AG09309 (cell line): ENCODE results near the gene BIRC5.

Source experiments
- DNase-seq: peaks from one replicate; pipeline ENCODE4 v3.0.0-alpha.2; 2010; ENCODE audit warnings: low read depth
- H3K4me3 ChIP-seq: 2 replicates; pipeline ENCODE4 v1.5.1; 2011; ENCODE audit warnings: mild to moderate bottlenecking, low read depth, low read length, moderate library complexity; ENCODE audit not compliant: control insufficient read depth
- TF ChIP-seq, protein P1 (sequence below): IDR thresholded peaks from 2 replicates; pipeline ENCODE4 v1.5.1; 2011; ENCODE audit warnings: mild to moderate bottlenecking, low read depth, low read length, inconsistent platforms; ENCODE audit not compliant: insufficient read depth, control insufficient read depth; ENCODE audit errors: missing control alignments

The BIRC5 gene

DNA sequence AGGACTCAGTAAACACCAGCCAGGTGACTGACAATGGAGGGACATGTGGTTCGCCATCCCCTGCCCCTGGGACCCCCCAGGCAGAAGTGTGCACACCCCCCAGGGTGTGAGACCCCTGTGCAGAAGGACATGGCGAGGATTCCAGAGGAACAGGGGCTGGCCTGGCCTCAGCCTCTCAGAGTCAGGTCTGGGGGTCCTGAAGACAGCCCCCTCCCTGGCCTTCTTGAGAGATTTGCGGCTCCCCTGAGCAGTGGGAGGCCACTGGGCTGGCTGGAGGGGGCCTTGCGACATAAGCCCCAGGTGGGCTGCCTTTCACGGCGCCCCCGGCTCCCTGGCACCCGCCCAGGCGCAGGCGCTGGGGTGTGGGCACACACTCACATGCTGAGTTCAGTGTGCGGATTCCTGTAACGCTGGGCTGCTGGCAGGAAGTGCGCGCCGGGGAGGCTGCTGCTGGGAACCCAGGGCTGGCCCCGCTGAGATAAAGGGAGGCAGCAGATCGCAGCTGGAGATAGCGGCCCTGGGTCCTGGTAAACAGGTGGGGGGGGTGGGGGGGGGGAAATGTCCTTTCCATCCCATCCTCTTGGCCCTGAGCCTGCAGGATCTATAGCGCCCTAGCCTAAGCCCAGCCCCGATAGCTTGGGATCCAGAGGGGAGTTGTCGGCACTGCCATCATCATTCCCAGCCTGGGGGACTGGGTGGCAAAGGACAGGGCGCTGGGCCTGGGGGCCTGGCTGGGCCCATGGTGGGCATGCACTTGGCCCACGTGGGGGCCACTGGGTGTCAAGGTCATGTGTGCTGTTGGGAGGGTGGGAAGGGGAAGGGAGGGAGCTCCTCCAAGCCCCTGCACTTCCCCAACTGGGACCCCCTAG lies 44.5 kb downstream of the BIRC5 start:
- TF ChIP-seq, protein P1, sequence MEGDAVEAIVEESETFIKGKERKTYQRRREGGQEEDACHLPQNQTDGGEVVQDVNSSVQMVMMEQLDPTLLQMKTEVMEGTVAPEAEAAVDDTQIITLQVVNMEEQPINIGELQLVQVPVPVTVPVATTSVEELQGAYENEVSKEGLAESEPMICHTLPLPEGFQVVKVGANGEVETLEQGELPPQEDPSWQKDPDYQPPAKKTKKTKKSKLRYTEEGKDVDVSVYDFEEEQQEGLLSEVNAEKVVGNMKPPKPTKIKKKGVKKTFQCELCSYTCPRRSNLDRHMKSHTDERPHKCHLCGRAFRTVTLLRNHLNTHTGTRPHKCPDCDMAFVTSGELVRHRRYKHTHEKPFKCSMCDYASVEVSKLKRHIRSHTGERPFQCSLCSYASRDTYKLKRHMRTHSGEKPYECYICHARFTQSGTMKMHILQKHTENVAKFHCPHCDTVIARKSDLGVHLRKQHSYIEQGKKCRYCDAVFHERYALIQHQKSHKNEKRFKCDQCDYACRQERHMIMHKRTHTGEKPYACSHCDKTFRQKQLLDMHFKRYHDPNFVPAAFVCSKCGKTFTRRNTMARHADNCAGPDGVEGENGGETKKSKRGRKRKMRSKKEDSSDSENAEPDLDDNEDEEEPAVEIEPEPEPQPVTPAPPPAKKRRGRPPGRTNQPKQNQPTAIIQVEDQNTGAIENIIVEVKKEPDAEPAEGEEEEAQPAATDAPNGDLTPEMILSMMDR, result no peak
- DNase-seq, result no peak
- H3K4me3 ChIP-seq, result no peak overlapping the region

DNA sequence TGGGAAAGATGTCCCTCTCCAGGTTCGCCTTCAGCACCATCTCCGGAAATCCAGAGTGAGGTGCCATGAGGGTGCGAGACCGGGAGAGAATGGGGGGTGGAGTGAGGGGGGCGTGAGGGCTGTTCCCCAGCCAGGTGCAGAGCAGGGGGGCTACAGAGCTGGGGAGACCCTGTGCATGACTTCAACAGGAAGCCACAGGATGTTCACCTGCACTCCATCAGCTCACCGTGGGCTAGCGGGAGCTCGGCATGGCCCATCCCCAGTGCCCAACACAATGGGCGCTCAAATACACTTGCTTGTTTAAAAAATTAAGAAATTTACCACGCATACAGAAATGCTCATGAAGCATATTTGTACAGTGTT lies 45.1 kb downstream of the BIRC5 start:
- H3K4me3 ChIP-seq, result no peak overlapping the region
- TF ChIP-seq, protein P1, result no peak
- DNase-seq, result no peak

DNA sequence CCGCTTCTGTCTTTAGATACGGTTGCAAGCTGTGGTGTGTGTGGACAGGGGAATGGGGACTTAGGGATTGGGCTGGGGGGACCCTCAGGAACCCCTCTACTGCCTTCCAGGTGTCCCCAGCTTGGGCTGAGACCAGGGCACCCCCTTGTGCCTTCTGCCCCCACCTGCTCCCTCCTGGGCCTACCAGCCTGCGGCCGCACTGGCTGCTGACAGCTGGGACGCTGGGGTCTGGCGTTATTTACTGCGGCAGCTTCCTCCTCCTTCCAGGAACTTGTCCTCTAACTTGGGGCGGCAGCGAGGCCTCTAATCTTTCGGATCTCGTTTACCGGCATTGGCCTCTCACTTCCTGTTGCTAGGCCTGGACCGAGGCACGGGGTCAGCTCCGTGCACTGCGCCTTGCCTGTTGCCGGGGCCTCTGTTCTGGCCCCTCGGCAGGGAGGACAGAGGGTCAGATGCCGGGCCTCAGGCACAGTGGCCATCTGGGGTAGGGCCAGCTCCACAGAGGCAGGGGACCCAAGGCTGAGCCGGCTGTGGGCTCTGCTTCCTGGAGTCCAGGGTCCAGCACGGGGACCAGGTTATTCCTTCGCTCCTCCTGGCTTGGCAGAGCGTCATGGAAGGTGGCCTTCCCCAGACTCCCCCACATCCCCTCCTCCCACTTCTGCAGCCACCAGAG lies 49.1 kb downstream of the BIRC5 start:
- no peak for DNase-seq
- TF ChIP-seq, protein P1, result no peak
- no peak overlapping the region for H3K4me3 ChIP-seq

DNA sequence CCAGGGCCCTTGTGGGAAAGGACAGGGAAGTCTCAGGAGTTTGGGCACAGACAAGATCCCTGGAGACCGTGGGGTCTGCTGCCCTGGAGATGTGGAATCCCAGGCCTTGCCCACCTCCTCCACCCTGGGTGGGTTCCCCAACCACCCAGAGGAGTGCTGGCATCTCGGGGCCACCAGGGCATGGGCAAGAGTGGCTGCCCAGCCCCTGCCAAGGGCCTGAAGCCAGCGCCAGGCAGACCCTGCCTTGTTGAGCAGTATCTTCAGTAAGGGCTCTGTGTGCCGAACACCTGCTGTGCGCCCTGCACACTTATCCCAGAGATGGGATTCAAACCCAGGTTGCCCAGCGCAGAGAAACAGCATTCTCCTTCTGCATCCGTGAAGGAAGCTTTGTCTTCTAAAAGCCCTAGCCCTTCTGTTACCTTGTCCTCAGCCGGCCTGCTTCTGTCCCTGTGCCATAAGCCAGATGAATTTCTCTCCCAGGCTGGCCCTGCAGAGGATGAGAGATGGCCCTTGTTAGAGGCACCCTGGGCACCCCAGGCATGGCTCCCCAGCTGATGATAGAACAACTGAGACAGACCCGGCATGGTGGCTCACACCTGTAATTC lies 49.8 kb downstream of the BIRC5 start:
- no peak for DNase-seq
- TF ChIP-seq, protein P1, result no peak
- H3K4me3 ChIP-seq, result no peak overlapping the region

DNA sequence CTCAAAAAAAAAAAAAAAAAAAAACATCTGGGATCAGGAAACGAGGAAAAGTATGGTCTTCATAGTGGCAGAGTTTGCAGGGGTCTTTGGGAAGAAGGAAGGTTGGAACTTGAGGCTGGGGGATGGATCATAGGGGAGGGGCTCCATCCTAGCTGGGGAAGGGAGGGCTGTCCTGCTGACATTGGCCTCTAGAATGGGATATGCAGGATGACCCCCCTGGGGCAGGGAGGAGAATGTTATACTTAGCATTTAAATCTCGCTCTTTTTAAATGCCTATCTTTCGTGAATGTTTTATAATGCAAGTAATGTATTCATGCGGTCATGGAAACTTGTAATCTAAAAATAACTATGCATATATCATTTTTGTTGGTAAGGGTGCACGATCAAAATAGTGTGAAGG lies 50.5 kb downstream of the BIRC5 start:
- DNase-seq, result no peak
- H3K4me3 ChIP-seq, result no peak overlapping the region
- TF ChIP-seq, protein P1, result no peak

DNA sequence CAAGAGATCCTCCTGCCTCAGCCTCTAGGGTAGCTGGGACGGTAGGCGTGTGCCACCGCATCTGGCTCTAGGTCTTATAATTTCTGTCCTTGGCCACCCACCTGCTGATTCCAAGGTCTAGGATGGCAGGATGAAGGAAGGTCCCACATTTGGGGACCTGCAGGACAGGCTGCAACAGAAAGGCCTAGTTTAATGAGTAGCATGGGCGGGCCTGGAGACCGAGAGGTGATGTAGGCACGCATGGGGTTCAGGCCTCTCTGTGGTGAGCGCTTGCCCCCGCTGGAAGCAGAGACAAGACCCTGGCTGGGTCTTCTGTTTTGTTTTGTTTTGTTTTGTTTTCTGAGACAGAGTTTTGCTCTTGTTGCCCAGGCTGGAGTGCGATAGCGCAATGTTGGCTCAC lies 51.1 kb downstream of the BIRC5 start:
- H3K4me3 ChIP-seq, result no peak overlapping the region
- TF ChIP-seq, protein P1, result no peak
- no peak for DNase-seq
